H1 (cell line): ENCODE data around the gene LANCL2. TPM values are rescaled to one million over a fixed set of nuclear protein-coding genes. Genes with fewer than 3 reads are reported as not detected.

Experiments used
- CHD2 ChIP-seq: IDR thresholded peaks from 2 replicates; pipeline ENCODE4 v1.6.1; 2012; ENCODE audit warnings: low read length, improper control_type of control experiment
- RXRA ChIP-seq: IDR thresholded peaks from 2 replicates; pipeline ENCODE4 v1.6.1; 2011; ENCODE audit warnings: low read depth, mild to moderate bottlenecking, low read length, moderate library complexity; ENCODE audit not compliant: insufficient read depth
- polyA plus RNA-seq, 7 experiments: library from polyadenylated mRNA; depleted of rRNA in 3 of 7; stranded (reverse) in 5 of 7; unstranded in 2 of 7; fragments of >200 nt in 5 of 7; fragments of 200-250 nt in 2 of 7; gene quantifications; 1 replicate in 5 of 7; 2 replicates in 1 of 7; 4 replicates in 1 of 7; pipeline versions ENCODE4 v1.2.1 to v1.2.3, GENCODE V29; 2011 to 2013; ENCODE audit warnings: missing spikeins in 2 of 7, mixed read lengths in 2 of 7
- total RNA-seq: library from RNA; stranded (reverse); fragmentation: NEBNext Ultra II Directional; extraction: Animal tissue kit (Norgen Biotek cat#: 25700); gene quantifications from 2 replicates; pipeline ENCODE4 v1.2.1, GENCODE V29; 2021
- TF ChIP-seq, protein P1 (sequence below): fragments of 300-600 bp; sonication (generic); IDR thresholded peaks from 2 replicates; pipeline ENCODE4 v1.7.1; 2012; ENCODE audit warnings: low read length, moderate library complexity, mild to moderate bottlenecking, inconsistent platforms; ENCODE audit not compliant: insufficient replicate concordance

LANCL2 gene
- total and polyA plus RNA-seq, 2 of the 8 experiments (the other 6 are each of a cell fraction or from before 2014, with no cell fraction given): 9.2 to 9.5 TPM

DNA sequence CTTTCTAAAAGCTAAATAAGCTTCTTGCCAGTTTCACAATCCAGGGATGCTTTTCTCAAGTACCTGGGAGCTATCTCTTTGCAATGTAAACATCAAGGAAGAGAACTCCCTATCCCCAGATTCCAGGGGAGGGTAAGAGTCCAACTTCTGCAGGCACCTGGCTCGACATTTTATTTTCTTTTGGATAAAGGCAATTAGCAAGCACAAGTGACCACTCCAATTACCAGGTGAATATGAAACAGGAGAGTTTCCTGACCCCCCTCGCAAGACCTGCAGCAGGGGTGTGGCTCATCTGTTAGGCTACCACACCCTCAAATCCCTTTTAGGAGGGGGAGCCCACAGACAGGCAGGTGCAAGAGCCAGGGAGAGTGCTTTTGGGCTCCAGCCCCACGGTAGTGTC is 28.6 kb upstream of the LANCL2 start (continued):
- TF ChIP-seq, protein P1, sequence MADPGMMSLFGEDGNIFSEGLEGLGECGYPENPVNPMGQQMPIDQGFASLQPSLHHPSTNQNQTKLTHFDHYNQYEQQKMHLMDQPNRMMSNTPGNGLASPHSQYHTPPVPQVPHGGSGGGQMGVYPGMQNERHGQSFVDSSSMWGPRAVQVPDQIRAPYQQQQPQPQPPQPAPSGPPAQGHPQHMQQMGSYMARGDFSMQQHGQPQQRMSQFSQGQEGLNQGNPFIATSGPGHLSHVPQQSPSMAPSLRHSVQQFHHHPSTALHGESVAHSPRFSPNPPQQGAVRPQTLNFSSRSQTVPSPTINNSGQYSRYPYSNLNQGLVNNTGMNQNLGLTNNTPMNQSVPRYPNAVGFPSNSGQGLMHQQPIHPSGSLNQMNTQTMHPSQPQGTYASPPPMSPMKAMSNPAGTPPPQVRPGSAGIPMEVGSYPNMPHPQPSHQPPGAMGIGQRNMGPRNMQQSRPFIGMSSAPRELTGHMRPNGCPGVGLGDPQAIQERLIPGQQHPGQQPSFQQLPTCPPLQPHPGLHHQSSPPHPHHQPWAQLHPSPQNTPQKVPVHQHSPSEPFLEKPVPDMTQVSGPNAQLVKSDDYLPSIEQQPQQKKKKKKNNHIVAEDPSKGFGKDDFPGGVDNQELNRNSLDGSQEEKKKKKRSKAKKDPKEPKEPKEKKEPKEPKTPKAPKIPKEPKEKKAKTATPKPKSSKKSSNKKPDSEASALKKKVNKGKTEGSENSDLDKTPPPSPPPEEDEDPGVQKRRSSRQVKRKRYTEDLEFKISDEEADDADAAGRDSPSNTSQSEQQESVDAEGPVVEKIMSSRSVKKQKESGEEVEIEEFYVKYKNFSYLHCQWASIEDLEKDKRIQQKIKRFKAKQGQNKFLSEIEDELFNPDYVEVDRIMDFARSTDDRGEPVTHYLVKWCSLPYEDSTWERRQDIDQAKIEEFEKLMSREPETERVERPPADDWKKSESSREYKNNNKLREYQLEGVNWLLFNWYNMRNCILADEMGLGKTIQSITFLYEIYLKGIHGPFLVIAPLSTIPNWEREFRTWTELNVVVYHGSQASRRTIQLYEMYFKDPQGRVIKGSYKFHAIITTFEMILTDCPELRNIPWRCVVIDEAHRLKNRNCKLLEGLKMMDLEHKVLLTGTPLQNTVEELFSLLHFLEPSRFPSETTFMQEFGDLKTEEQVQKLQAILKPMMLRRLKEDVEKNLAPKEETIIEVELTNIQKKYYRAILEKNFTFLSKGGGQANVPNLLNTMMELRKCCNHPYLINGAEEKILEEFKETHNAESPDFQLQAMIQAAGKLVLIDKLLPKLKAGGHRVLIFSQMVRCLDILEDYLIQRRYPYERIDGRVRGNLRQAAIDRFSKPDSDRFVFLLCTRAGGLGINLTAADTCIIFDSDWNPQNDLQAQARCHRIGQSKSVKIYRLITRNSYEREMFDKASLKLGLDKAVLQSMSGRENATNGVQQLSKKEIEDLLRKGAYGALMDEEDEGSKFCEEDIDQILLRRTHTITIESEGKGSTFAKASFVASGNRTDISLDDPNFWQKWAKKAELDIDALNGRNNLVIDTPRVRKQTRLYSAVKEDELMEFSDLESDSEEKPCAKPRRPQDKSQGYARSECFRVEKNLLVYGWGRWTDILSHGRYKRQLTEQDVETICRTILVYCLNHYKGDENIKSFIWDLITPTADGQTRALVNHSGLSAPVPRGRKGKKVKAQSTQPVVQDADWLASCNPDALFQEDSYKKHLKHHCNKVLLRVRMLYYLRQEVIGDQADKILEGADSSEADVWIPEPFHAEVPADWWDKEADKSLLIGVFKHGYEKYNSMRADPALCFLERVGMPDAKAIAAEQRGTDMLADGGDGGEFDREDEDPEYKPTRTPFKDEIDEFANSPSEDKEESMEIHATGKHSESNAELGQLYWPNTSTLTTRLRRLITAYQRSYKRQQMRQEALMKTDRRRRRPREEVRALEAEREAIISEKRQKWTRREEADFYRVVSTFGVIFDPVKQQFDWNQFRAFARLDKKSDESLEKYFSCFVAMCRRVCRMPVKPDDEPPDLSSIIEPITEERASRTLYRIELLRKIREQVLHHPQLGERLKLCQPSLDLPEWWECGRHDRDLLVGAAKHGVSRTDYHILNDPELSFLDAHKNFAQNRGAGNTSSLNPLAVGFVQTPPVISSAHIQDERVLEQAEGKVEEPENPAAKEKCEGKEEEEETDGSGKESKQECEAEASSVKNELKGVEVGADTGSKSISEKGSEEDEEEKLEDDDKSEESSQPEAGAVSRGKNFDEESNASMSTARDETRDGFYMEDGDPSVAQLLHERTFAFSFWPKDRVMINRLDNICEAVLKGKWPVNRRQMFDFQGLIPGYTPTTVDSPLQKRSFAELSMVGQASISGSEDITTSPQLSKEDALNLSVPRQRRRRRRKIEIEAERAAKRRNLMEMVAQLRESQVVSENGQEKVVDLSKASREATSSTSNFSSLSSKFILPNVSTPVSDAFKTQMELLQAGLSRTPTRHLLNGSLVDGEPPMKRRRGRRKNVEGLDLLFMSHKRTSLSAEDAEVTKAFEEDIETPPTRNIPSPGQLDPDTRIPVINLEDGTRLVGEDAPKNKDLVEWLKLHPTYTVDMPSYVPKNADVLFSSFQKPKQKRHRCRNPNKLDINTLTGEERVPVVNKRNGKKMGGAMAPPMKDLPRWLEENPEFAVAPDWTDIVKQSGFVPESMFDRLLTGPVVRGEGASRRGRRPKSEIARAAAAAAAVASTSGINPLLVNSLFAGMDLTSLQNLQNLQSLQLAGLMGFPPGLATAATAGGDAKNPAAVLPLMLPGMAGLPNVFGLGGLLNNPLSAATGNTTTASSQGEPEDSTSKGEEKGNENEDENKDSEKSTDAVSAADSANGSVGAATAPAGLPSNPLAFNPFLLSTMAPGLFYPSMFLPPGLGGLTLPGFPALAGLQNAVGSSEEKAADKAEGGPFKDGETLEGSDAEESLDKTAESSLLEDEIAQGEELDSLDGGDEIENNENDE: no peak
- TF ChIP-seq RXRA (no peak), CHD2 (no peak)
